Measurements from ENCODE around the gene SNX5. TPM values are rescaled to one million over a fixed set of nuclear protein-coding genes. Genes with fewer than 3 reads are reported as not detected.

SNX5 gene
- total RNA-seq, 1 experiment from 2014 or later = 159 TPM

GRCh38 chr20:18011482-18011881 is 42.9 kb upstream of the SNX5 start:
- H3K79me2 ChIP-seq (ENCODE audit: insufficient read depth, low read length) = no peaks in the 10 kb centered on the region
- H3K9ac ChIP-seq (ENCODE audit: low read length) = no peak overlapping the region
- DNase-seq (ENCODE audit: low read depth, low spot score) = no peak
- H3K27me3 ChIP-seq (ENCODE audit: insufficient read depth, low read length) = no peaks in the 10 kb centered on the region
- no peaks in the 10 kb centered on the region for H3K36me3 ChIP-seq (ENCODE audit: control insufficient read depth in 1 of 2, insufficient read depth in 2 of 2, low read length in 2 of 2)
- CTCF ChIA-PET = no interaction called here
- H3K9me2 ChIP-seq (ENCODE audit: insufficient read depth) = no peaks in the 10 kb centered on the region
- intact Hi-C loops (cut with micrococcal nuclease) = no loop called here
- BruUV-seq (replicated peaks) = no TSS peak
- H3K9me3 ChIP-seq (ENCODE audit: control insufficient read depth in 1 of 2, insufficient read depth in 1 of 2, low read depth in 1 of 2, low read length in 2 of 2) = no peaks in the 10 kb centered on the region
- ATAC-seq = no peak
- no peak overlapping the region for H2AFZ ChIP-seq (ENCODE audit: low read depth, low read length, poor library complexity, severe bottlenecking)
- H3K4me2 ChIP-seq (ENCODE audit: low read length) = no peak overlapping the region
- POLR2A ChIA-PET = no interaction called here
- RAD21 ChIA-PET (ENCODE audit: low non-redundant PET in 1 of 2, low total read pairs in 2 of 2, uncharacterized antibody in 2 of 2, unreplicated experiment in 2 of 2) = no interaction called here
- H3K4me1 ChIP-seq (ENCODE audit: control insufficient read depth in 1 of 2, insufficient read depth in 2 of 2, low read length in 2 of 2) = no peaks in the 10 kb centered on the region
- H3K4me3 ChIP-seq (replicated peaks in 1 of 2; ENCODE audit: low read depth in 1 of 2, low read length in 2 of 2) = no peak overlapping the region
- no peaks in the 10 kb centered on the region for H4K20me1 ChIP-seq (ENCODE audit: insufficient read depth)
- no peak for TF ChIP-seq ELF1 (IDR thresholded peaks at IDR 0.05; ENCODE audit: borderline replicate concordance, low read depth)
- TF ChIP-seq JUND (IDR thresholded peaks at IDR 0.05) = no peak
- TF ChIP-seq EGR1 (IDR thresholded peaks at IDR 0.05; ENCODE audit: low read depth) = no peak
- no peak for TF ChIP-seq SIN3A (IDR thresholded peaks at IDR 0.05; ENCODE audit: low read depth)
- TF ChIP-seq YY1 (IDR thresholded peaks at IDR 0.05; ENCODE audit: extremely low read depth, insufficient replicate concordance, low read depth, low read length) = no peak
- TF ChIP-seq POLR2AphosphoS5 (IDR thresholded peaks at IDR 0.05; ENCODE audit: low read depth, low read length) = no peak
- no peak for TF ChIP-seq ATF3 (IDR thresholded peaks at IDR 0.05)
- no peak for TF ChIP-seq POLR2A (IDR thresholded peaks at IDR 0.05; ENCODE audit: borderline replicate concordance, extremely low read depth, insufficient read depth, insufficient read length)
- no peak for TF ChIP-seq CTCF (IDR thresholded peaks at IDR 0.05 in 2 of 3, conservative IDR thresholded peaks at IDR 0.05 in 1 of 3; ENCODE audit: borderline replicate concordance in 1 of 3, insufficient read depth in 1 of 3, low read depth in 2 of 3, low read length in 2 of 3)
- no peak for TF ChIP-seq CBX3 (IDR thresholded peaks at IDR 0.05; ENCODE audit: low read depth)
- H3K27ac ChIP-seq (ENCODE audit: low read depth, low read length) = no peak overlapping the region

DNA sequence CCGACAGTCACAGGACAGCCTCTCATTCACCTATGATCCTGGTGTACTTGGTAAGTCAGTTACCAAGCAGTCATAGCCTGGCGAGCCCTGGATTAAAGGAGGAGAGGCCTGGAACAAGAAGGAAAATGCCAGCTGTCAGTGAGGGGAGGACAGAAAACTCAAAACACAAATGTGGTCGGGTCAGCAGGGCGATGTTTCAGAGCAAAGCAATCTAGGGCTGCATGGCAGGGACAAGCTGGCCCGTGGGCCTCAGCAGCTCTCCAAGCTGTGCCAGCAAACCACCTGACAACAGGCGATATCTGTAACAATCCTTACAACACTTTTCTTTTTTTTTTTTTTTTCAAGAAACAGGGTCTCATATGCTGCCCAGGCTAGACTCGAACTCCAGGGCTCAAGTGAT is 40.5 kb upstream of the SNX5 start:
- intact Hi-C loops (cut with micrococcal nuclease) = no loop called here
- Histone ChIP-seq H3K9ac (ENCODE audit: low read length) (no peak overlapping the region), H3K4me3 (replicated peaks in 1 of 2; ENCODE audit: low read depth in 1 of 2, low read length in 2 of 2) (no peak overlapping the region), H4K20me1 (ENCODE audit: insufficient read depth) (no peaks in the 10 kb centered on the region), H3K9me3 (ENCODE audit: control insufficient read depth in 1 of 2, insufficient read depth in 1 of 2, low read depth in 1 of 2, low read length in 2 of 2) (no peaks in the 10 kb centered on the region), H3K79me2 (ENCODE audit: insufficient read depth, low read length) (no peaks in the 10 kb centered on the region), H3K9me2 (ENCODE audit: insufficient read depth) (no peaks in the 10 kb centered on the region), H3K27me3 (ENCODE audit: insufficient read depth, low read length) (no peaks in the 10 kb centered on the region), H3K4me1 (ENCODE audit: control insufficient read depth in 1 of 2, insufficient read depth in 2 of 2, low read length in 2 of 2) (no peaks in the 10 kb centered on the region), H3K36me3 (ENCODE audit: control insufficient read depth in 1 of 2, insufficient read depth in 2 of 2, low read length in 2 of 2) (no peaks in the 10 kb centered on the region), H3K4me2 (ENCODE audit: low read length) (no peak overlapping the region), H3K27ac (ENCODE audit: low read depth, low read length) (no peak overlapping the region), H2AFZ (ENCODE audit: low read depth, low read length, poor library complexity, severe bottlenecking) (no peak overlapping the region)
- ChIA-PET RAD21 (ENCODE audit: low non-redundant PET in 1 of 2, low total read pairs in 2 of 2, uncharacterized antibody in 2 of 2, unreplicated experiment in 2 of 2) (no interaction called here), CTCF (no interaction called here), POLR2A (no interaction called here)
- TF ChIP-seq ATF3 (IDR thresholded peaks at IDR 0.05) (no peak), YY1 (IDR thresholded peaks at IDR 0.05; ENCODE audit: extremely low read depth, insufficient replicate concordance, low read depth, low read length) (no peak), POLR2AphosphoS5 (IDR thresholded peaks at IDR 0.05; ENCODE audit: low read depth, low read length) (no peak), CTCF (IDR thresholded peaks at IDR 0.05 in 2 of 3, conservative IDR thresholded peaks at IDR 0.05 in 1 of 3; ENCODE audit: borderline replicate concordance in 1 of 3, insufficient read depth in 1 of 3, low read depth in 2 of 3, low read length in 2 of 3) (no peak)
- no TSS peak for BruUV-seq (replicated peaks)
- DNase-seq (ENCODE audit: low read depth, low spot score) (no peak), ATAC-seq (no peak)

Measured in HCT116 (cell line).